ENCODE measurements around the gene HOMER2.
A peak's percentile ranks its signal among the peaks of the same experiment; 100 is the strongest.

Gene HOMER2

DNA sequence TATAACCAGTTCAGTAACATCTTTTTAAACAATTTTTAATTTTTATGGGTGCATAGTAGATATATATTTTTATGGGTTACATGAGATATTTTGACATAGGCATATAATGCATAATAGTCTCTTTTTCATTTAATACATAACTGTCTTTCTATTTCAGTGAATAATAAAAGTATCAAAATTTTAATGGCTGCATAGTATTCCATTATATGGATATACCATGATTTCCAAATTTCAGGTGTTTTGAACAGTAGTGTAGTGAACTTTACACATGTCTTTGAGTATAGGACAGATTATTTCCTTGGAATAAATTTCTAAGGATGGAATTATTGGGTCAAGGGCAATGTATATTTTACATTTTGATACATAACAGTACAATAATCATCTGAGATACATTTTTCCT is 132.4 kb downstream of the HOMER2 start:
- TF ChIP-seq, protein P1, sequence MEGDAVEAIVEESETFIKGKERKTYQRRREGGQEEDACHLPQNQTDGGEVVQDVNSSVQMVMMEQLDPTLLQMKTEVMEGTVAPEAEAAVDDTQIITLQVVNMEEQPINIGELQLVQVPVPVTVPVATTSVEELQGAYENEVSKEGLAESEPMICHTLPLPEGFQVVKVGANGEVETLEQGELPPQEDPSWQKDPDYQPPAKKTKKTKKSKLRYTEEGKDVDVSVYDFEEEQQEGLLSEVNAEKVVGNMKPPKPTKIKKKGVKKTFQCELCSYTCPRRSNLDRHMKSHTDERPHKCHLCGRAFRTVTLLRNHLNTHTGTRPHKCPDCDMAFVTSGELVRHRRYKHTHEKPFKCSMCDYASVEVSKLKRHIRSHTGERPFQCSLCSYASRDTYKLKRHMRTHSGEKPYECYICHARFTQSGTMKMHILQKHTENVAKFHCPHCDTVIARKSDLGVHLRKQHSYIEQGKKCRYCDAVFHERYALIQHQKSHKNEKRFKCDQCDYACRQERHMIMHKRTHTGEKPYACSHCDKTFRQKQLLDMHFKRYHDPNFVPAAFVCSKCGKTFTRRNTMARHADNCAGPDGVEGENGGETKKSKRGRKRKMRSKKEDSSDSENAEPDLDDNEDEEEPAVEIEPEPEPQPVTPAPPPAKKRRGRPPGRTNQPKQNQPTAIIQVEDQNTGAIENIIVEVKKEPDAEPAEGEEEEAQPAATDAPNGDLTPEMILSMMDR (IDR thresholded peaks at IDR 0.05; ENCODE audit: control insufficient read depth, extremely low read depth, insufficient read depth): no peak
- no peak for DNase-seq (ENCODE audit: low read depth)
- H3K4me3 ChIP-seq (ENCODE audit: low read depth, low read length): no peak overlapping the region

GRCh38 chr15:82812994-82813393 is 139.5 kb downstream of the HOMER2 start:
- no peak overlapping the region for H3K4me3 ChIP-seq (ENCODE audit: low read depth, low read length)
- DNase-seq (ENCODE audit: low read depth): no peak
- TF ChIP-seq, protein P1 (IDR thresholded peaks at IDR 0.05; ENCODE audit: control insufficient read depth, extremely low read depth, insufficient read depth): no peak

DNA sequence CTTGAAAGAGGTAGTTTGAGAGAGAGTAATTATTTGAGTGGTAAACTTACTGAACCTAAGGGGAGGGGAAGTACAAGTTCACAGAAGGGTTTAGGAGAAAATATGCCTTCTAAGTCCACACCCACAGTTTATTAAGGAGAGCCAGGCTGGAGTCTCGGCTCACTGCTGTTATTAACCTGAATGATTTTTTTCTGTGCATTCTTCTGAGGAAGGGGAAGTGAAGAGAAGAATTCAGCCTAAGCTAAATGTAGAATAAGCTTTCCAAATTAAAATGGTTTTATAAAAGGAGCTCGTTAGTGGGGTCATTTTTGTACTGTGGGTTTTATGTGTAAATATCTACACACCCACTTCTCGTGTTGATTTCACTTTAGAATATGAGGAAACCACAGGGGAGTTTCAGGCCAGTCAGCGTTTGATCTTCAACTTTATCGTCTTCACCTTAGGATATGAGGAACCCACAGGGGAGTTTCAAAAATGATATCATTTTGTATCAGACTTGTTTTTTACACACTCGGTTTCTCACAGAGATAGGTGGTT is 141.6 kb downstream of the HOMER2 start:
- TF ChIP-seq, protein P1 (IDR thresholded peaks at IDR 0.05; ENCODE audit: control insufficient read depth, extremely low read depth, insufficient read depth): no peak
- DNase-seq (ENCODE audit: low read depth): no peak

DNA sequence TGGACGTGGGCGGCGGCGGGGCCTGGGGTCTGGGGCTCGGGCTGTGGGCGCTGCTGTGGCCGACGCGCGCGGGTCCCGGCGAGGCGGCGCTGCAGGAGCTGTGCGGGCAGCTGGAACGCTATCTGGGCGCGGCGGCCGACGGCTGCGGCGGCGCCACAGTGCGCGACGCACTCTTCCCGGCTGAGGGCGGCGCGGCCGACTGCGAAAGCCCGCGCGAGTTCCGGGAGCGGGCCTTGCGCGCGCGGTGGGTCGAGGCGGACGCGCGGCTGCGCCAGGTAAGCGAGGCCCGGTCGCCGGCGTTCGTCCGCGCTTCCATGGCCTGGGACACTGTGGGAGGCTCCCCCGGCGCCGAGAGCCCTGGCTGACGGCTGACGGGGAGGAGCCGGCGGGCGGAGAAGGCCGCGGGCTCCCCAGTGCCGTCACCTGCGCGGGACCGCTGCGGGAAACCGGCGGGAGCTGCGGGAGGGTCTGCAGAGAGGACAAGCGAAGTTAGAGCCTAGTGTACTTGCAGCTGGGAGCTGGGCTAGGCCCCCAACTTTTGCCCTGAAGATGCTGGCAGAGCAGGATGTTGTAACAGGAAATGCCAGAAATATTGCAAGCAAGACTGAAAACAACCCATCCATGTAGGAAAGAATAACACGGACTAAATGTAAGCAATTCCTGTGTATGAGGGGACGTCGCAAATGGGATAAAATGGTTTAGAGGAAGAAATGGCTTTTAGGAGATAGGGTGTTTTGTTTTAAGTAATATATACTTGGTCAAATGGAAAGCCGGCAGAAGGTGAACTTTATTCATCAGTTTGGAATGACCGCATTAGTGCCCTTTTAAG is 142.2 kb downstream of the HOMER2 start:
- no peak for DNase-seq (ENCODE audit: low read depth)
- H3K4me3 ChIP-seq (ENCODE audit: low read depth, low read length): peak overlapping the region; percentile 68
- TF ChIP-seq, protein P1 (IDR thresholded peaks at IDR 0.05; ENCODE audit: control insufficient read depth, extremely low read depth, insufficient read depth): no peak

More for the DNA sequence above, 141.6 kb downstream of the HOMER2 start:
- H3K4me3 ChIP-seq (ENCODE audit: low read depth, low read length): peak overlapping the region; percentile 68

DNA sequence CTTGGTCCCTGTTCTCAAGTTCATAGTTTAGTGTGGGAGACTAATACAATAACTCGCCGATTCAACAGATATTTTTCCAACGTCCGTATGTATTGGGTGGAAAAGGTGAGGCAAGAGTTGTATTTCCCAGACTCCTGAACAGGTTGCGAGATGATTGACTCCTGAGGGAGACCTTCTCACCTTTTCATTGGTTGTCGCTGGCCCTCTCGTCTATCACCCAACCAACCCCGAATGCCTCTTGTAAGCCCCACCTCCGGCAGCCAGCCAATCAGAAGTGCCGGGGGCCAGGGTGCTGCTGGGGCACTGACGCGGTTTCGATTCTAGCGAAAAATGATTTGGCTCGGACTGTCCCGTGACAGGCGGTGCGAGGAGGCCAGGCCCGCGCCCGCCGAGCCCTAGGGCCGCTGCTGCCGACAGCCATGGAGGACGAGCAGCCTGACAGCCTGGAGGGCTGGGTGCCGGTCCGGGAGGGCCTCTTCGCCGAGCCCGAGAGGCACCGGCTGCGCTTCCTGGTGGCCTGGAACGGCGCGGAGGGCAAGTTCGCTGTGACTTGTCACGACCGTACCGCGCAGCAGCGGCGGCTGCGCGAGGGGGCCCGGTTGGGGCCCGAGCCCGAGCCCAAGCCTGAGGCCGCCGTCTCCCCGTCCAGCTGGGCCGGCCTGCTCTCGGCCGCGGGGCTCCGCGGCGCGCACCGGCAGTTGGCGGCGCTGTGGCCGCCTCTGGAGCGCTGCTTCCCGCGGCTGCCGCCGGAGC is 143.0 kb downstream of the HOMER2 start, which contains the start of gene WHAMM:
TSS of gene WHAMM (plus strand) at position 321 of the 753 bp plus-strand sequence. CDS start at position 420, 99 bp downstream.
- TF ChIP-seq, protein P1 (IDR thresholded peaks at IDR 0.05; ENCODE audit: control insufficient read depth, extremely low read depth, insufficient read depth): peak; percentile 34; the same call in 1 of the 2 replicates
- peak within 1 kb of the TSS; percentile 68 for H3K4me3 ChIP-seq (ENCODE audit: low read depth, low read length)
- DNase-seq (ENCODE audit: low read depth): peak; percentile 99

- TF ChIP-seq, protein P1 (IDR thresholded peaks at IDR 0.05; ENCODE audit: control insufficient read depth, extremely low read depth, insufficient read depth): no peak
- no peak for DNase-seq (ENCODE audit: low read depth)
- peak overlapping the region; percentile 68 for H3K4me3 ChIP-seq (ENCODE audit: low read depth, low read length)
Measured at GRCh38 chr15:82808634-82809041, 143.9 kb downstream of the HOMER2 start.
